ENCODE measurements around the gene MCC.

DNA sequence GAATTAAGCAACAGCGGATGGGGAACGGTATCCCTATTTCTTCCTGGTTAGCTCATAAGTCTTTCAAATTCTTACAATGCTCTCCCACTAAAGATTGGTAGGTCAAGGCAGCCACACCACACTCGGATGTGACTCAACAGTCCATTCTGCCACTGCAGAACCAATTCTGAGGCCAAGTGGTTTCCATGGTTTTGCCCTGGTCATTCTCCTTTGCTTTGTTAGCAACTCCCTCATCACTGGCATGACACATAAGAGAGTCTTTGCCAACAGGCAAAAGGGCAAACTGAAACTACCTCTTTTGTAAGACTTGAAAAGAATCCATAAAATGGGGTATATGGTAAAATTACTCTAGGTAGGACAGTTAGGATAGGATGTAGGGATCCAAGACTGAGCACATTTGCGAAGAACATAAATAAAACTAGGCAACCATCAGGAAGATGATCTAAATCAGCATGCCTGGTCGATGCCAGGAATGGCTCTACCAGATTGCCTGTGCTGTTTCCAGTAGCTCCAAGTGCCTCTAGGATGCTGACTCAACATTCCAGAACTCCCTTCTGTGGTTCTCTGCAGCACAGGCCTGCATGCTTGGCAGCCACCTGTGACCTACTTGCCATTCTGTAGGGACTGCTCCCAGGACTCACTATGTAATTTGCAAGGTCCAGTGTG is 406.2 kb downstream of the MCC start:
- TF ChIP-seq POLR2AphosphoS5 (IDR thresholded peaks at IDR 0.05; ENCODE audit: insufficient read depth in 1 of 2, low read depth in 1 of 2) (no peak), POLR2A (IDR thresholded peaks at IDR 0.05) (no peak)
- TF ChIP-seq, protein P1, sequence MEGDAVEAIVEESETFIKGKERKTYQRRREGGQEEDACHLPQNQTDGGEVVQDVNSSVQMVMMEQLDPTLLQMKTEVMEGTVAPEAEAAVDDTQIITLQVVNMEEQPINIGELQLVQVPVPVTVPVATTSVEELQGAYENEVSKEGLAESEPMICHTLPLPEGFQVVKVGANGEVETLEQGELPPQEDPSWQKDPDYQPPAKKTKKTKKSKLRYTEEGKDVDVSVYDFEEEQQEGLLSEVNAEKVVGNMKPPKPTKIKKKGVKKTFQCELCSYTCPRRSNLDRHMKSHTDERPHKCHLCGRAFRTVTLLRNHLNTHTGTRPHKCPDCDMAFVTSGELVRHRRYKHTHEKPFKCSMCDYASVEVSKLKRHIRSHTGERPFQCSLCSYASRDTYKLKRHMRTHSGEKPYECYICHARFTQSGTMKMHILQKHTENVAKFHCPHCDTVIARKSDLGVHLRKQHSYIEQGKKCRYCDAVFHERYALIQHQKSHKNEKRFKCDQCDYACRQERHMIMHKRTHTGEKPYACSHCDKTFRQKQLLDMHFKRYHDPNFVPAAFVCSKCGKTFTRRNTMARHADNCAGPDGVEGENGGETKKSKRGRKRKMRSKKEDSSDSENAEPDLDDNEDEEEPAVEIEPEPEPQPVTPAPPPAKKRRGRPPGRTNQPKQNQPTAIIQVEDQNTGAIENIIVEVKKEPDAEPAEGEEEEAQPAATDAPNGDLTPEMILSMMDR (IDR thresholded peaks at IDR 0.05), result no peak
